NCI-H748 (cell line): Measurements from ENCODE around the gene SLC15A3.

Experiments used
- DNase-seq: peaks from one replicate; lab custom pipeline; 2025; ENCODE audit not compliant: unreplicated experiment; lab: John Stamatoyannopoulos, UW

SLC15A3 gene

GRCh38 chr11:60931917-60932316, 20.1 kb downstream of the SLC15A3 start:
- no peak for DNase-seq

GRCh38 chr11:60930394-60930793, 21.6 kb downstream of the SLC15A3 start:
- no peak for DNase-seq

GRCh38 chr11:60929764-60930163, 22.2 kb downstream of the SLC15A3 start:
- DNase-seq, result no peak

GRCh38 chr11:60928563-60929001, 23.4 kb downstream of the SLC15A3 start:
- DNase-seq, result no peak

- DNase-seq, result no peak
Observed at GRCh38 chr11:60927600-60927999, 24.4 kb downstream of the SLC15A3 start.

GRCh38 chr11:60927061-60927592, 24.8 kb downstream of the SLC15A3 start:
- no peak for DNase-seq

- DNase-seq, result no peak
Observed at GRCh38 chr11:60926500-60926899, 25.5 kb downstream of the SLC15A3 start.

- DNase-seq, result no peak
Observed at GRCh38 chr11:60925868-60926267, 26.1 kb downstream of the SLC15A3 start.

- DNase-seq, result peak; percentile 39
Observed at GRCh38 chr11:60924906-60925853, 26.8 kb downstream of the SLC15A3 start.

GRCh38 chr11:60924110-60924905, 27.7 kb downstream of the SLC15A3 start, which contains the start of gene TMEM132A:
Gene TMEM132A, plus strand, starts transcription at chr11:60924460. Its CDS starts 174 bp downstream, at chr11:60924634.
- DNase-seq, result peak; percentile 85

GRCh38 chr11:60923800-60924109, 28.2 kb downstream of the SLC15A3 start:
- DNase-seq, result peak; percentile 38

GRCh38 chr11:60923326-60923725, 28.6 kb downstream of the SLC15A3 start:
- no peak for DNase-seq

- DNase-seq, result no peak
Observed at GRCh38 chr11:60922906-60923305, 29.1 kb downstream of the SLC15A3 start.

- no peak for DNase-seq
Observed at GRCh38 chr11:60921777-60922335, 30.1 kb downstream of the SLC15A3 start.

- DNase-seq, result no peak
Observed at GRCh38 chr11:60921259-60921658, 30.7 kb downstream of the SLC15A3 start.

- no peak for DNase-seq
Observed at GRCh38 chr11:60919956-60920355, 32.0 kb downstream of the SLC15A3 start.

GRCh38 chr11:60919320-60919719, 32.7 kb downstream of the SLC15A3 start:
- DNase-seq, result no peak

- no peak for DNase-seq
Observed at GRCh38 chr11:60918939-60919265, 33.1 kb downstream of the SLC15A3 start.

GRCh38 chr11:60918251-60918938, 33.6 kb downstream of the SLC15A3 start:
- no peak for DNase-seq

- DNase-seq, result no peak
Observed at GRCh38 chr11:60917267-60917666, 34.7 kb downstream of the SLC15A3 start.

GRCh38 chr11:60916669-60917206, 35.2 kb downstream of the SLC15A3 start:
- DNase-seq, result no peak
